Suprapubic skin (tissue), 3 donors: ENCODE data around the gene EPHB3.

ENCODE experiments used
- POLR2A ChIP-seq, 2 donors: fragments of 450-650 bp; IDR thresholded peaks; one replicate each; pipeline ENCODE4 v1.6.1; 2017; ENCODE audit warnings: antibody characterized with exemption in 2 of 2, mild to moderate bottlenecking in 2 of 2, moderate library complexity in 2 of 2
- TF ChIP-seq, protein P1 (sequence below), 2 donors: fragments of 200-600 bp in 1 of 2; fragments of 450-650 bp in 1 of 2; sonication (generic) in 1 of 2; IDR thresholded peaks; one replicate each; pipeline ENCODE4 v1.5.1; 2016 to 2019; ENCODE audit warnings: antibody characterized with exemption in 2 of 2, mild to moderate bottlenecking in 1 of 2, moderate library complexity in 1 of 2

DNA sequence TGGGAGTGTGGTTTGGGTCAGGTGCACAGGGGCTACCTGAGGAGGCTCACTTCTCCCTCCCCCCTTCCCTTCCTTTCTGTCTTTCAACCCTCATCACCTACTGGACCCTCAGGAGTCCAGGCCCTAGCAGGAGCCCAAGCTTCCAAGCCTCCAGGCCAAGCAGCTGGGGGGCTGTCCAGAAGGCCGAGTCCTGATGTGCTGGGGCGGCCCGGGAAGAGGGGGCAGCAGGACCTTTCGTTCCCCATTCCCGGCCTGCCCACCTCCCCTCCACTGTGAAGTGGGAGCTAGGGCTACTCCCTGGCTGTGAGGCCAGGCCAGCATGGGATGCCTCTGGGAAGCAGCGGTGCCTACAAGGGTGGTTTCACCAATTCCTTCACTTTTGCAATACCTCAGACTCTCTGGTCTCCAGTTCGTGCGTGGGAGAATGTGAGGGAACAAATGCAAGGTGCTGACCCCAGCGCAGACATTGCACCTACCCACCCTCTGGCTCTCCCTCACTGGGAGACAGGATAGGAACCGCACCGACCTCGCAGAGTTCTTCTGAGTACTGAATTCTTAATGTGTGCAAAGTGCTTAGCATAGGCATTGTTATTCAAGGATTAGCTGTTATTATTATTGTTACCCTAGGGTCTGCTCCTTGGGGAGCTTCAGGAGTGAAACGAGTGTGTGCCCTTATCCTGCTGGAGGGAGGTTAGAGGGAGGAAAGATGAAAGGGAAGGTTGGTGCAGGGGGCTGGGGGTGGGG is 2.5 kb downstream of the EPHB3 start:
- TF ChIP-seq POLR2A (IDR thresholded peaks at IDR 0.05), result no peak
- TF ChIP-seq, protein P1, sequence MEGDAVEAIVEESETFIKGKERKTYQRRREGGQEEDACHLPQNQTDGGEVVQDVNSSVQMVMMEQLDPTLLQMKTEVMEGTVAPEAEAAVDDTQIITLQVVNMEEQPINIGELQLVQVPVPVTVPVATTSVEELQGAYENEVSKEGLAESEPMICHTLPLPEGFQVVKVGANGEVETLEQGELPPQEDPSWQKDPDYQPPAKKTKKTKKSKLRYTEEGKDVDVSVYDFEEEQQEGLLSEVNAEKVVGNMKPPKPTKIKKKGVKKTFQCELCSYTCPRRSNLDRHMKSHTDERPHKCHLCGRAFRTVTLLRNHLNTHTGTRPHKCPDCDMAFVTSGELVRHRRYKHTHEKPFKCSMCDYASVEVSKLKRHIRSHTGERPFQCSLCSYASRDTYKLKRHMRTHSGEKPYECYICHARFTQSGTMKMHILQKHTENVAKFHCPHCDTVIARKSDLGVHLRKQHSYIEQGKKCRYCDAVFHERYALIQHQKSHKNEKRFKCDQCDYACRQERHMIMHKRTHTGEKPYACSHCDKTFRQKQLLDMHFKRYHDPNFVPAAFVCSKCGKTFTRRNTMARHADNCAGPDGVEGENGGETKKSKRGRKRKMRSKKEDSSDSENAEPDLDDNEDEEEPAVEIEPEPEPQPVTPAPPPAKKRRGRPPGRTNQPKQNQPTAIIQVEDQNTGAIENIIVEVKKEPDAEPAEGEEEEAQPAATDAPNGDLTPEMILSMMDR (IDR thresholded peaks at IDR 0.05), result no peak
